Sigmoid colon (tissue), 7 donors: ENCODE results near the gene POLR1A. TPM values are rescaled to one million over a fixed set of nuclear protein-coding genes. Genes with fewer than 3 reads are reported as not detected.

Experiments
- DNase-seq: peaks from one replicate; pipeline ENCODE4 v3.0.0-alpha.2; 2019
- H3K27ac ChIP-seq, 4 donors: fragments of 200-600 bp; sonication (generic); one replicate each; pipeline ENCODE4 v1.5.1; 2016 to 2019; ENCODE audit warnings: mild to moderate bottlenecking in 1 of 4
- H3K27me3 ChIP-seq, 3 donors: fragments of 200-600 bp; sonication (generic); one replicate each; pipeline ENCODE4 v1.5.1; 2019; ENCODE audit warnings: mild to moderate bottlenecking in 1 of 3
- H3K36me3 ChIP-seq, 4 donors: fragments of 200-600 bp; sonication (generic); one replicate each; pipeline ENCODE4 v1.5.1; 2016 to 2019
- H3K4me1 ChIP-seq, 4 donors: fragments of 200-600 bp; sonication (generic); one replicate each; pipeline ENCODE4 v1.5.1; 2017 to 2019
- H3K4me3 ChIP-seq, 4 donors: fragments of 200-600 bp; sonication (generic); one replicate each; pipeline ENCODE4 v1.5.1; 2017 to 2019; ENCODE audit warnings: mild to moderate bottlenecking in 2 of 4, moderate library complexity in 1 of 4
- H3K9me3 ChIP-seq, 4 donors: fragments of 200-600 bp in 3 of 4; sonication (generic) in 3 of 4; one replicate each; pipeline versions ENCODE4 v1.5.1 to v1.6.1; 2013 to 2019
- CTCF ChIP-seq, 4 experiments: fragments of 450-650 bp in 3 of 4; fragments of 200-600 bp in 1 of 4; IDR thresholded peaks; one replicate each; pipeline ENCODE4 v1.5.1; 2016 to 2019; ENCODE audit warnings: antibody characterized with exemption in 4 of 4, mild to moderate bottlenecking in 3 of 4, moderate library complexity in 2 of 4
- EP300 ChIP-seq, 4 donors: sonication (generic); formaldehyde crosslinking; IDR thresholded peaks; one replicate each; pipeline ENCODE4 v1.6.1; 2017; ENCODE audit warnings: antibody characterized with exemption in 4 of 4
- POLR2A ChIP-seq, 2 donors: fragments of 450-650 bp; IDR thresholded peaks; one replicate each; pipeline ENCODE4 v1.6.1; 2016; ENCODE audit warnings: antibody characterized with exemption in 2 of 2, mild to moderate bottlenecking in 2 of 2, moderate library complexity in 2 of 2
- POLR2AphosphoS5 ChIP-seq, 4 donors: sonication (generic); formaldehyde crosslinking; IDR thresholded peaks; one replicate each; pipeline ENCODE4 v1.6.1; 2017; ENCODE audit warnings: antibody characterized with exemption in 4 of 4
- WGBS, 2 donors: extraction: QIAGEN DNeasy Blood & Tissue Kit; methylation state at CpG; one replicate each; pipeline ENCODE4 v1.1.7; 2013; 5-methylcytosine and 5-hydroxymethylcytosine counted together
- intact Hi-C: fragments of 100-400 bp; cut with DNase I; formaldehyde crosslinking; loops from one replicate; pipeline ENCODE4 v1.15.1; 2023
- polyA plus RNA-seq, 3 donors: library from polyadenylated mRNA; stranded (reverse); fragments of 200-250 nt; gene quantifications; one replicate each; pipeline ENCODE4 v1.2.3, GENCODE V29; 2013
- total RNA-seq, 4 donors: library from RNA; depleted of rRNA; stranded (reverse); fragments of >200 nt; gene quantifications; one replicate each; pipeline ENCODE4 v1.1.0, GENCODE V29; 2016
- donor health status: healthy with polysubstance abuse.
- donor health status: Bipolar disorder and iron deficiency.
- donor health status: healthy.

The POLR1A gene
- total and polyA plus RNA-seq, 7 donors = 1.2 to 17.9 (median 10.1) TPM

DNA sequence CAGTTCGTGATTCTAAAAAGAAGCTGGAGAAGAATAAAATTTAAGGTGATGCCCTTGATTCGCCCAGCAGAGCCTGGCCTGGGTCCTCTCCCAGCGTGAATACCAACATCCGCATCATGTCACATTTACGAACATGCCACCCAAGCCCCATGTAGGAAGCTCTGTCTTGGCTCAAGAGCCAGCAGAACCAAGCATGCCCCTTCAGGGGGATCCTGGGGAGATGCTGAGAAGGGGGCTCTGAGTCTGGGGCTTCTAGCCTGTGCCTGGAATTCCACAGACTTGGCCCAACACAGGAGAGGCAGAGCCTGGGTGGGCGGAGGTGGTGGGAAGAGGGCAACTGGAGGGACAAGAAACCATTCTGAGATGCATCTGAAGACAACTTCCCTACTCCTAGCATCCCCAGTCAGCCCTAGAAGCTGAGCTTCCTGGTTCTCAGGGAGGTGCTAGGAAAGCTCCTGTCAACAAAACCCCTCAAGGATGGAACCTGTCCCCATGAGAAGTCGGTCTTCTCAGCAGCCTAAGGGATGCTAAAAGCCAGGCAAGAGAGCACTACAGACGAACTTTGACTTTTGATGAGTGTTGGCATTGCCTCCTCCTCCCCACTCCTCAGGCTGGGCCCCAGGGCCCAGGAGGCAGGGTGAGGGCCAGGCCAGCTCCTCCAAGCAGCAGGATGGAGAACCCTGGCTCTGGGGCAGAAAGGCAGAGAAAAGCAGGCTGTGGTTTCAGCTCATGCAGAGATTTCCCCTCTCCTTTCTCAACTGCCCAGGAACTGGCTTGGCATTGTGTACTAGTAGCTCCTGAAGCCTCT, 57.9 kb downstream of the POLR1A start:
- H3K4me3 ChIP-seq = no peak overlapping the region
- peak; percentile 48 for DNase-seq
- peaks cover 0 to 6% (median 2%) of the 10 kb centered on the region in 4 donors for H3K4me1 ChIP-seq
- 94 to 95% methylated on average over 8 of the region's 8 CpGs for WGBS, 2 donors
- peaks cover 23 to 100% (median 66%) of the 10 kb centered on the region in 4 donors for H3K36me3 ChIP-seq
- no peak overlapping the region for H3K27ac ChIP-seq
- no peak for TF ChIP-seq CTCF (IDR thresholded peaks at IDR 0.05)
- no peak for TF ChIP-seq POLR2A (IDR thresholded peaks at IDR 0.05)
- no peak for TF ChIP-seq POLR2AphosphoS5 (IDR thresholded peaks at IDR 0.05)
- no peak for TF ChIP-seq EP300 (IDR thresholded peaks at IDR 0.05)
- intact Hi-C loops = no loop called here
- H3K27me3 ChIP-seq = no peaks in the 10 kb centered on the region
- no peaks in the 10 kb centered on the region for H3K9me3 ChIP-seq

GRCh38 chr2:86045541-86045940, 60.1 kb downstream of the POLR1A start:
- Histone ChIP-seq H3K4me3 (no peak overlapping the region), H3K36me3 (peaks cover 30 to 98% (median 65%) of the 10 kb centered on the region in 4 donors), H3K9me3 (no peaks in the 10 kb centered on the region), H3K27me3 (no peaks in the 10 kb centered on the region), H3K4me1 (peaks cover 0 to 6% (median 2%) of the 10 kb centered on the region in 4 donors), H3K27ac (no peak overlapping the region)
- TF ChIP-seq POLR2A (IDR thresholded peaks at IDR 0.05) (no peak), POLR2AphosphoS5 (IDR thresholded peaks at IDR 0.05) (no peak), EP300 (IDR thresholded peaks at IDR 0.05) (no peak)
- WGBS, 2 donors = 81 to 92% methylated on average over 6 of the region's 6 CpGs
- intact Hi-C loops = no loop called here
- DNase-seq = no peak

DNA sequence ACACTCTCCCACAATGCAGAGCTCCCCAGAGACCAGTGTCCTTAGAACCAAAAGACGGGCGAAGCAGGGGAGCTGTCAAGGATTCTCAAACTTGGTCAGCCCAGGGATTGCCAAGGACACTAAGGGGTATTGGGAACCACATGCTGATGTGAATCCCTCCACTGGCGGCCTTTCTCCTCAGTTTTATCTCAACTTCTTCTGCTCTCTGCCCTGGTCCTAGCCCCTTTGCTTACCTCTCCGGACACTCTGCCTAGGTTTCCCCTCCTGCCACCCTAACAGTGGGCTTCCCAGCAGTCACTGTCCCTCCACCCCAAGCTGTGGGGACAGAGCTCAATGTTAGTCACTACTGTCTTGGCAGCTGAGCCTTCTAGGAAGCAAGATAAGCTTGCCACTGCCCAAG, 61.1 kb downstream of the POLR1A start:
- no peaks in the 10 kb centered on the region for H3K27me3 ChIP-seq
- peak; percentile 44 for DNase-seq
- TF ChIP-seq POLR2AphosphoS5 (IDR thresholded peaks at IDR 0.05) = no peak
- no peak for TF ChIP-seq EP300 (IDR thresholded peaks at IDR 0.05)
- no peak for TF ChIP-seq CTCF (IDR thresholded peaks at IDR 0.05)
- TF ChIP-seq POLR2A (IDR thresholded peaks at IDR 0.05) = no peak
- no peak overlapping the region for H3K4me3 ChIP-seq
- no peaks in the 10 kb centered on the region for H3K9me3 ChIP-seq
- peaks cover 0 to 6% (median 2%) of the 10 kb centered on the region in 4 donors for H3K4me1 ChIP-seq
- no peak overlapping the region for H3K27ac ChIP-seq
- peaks cover 30 to 98% (median 65%) of the 10 kb centered on the region in 4 donors for H3K36me3 ChIP-seq
- intact Hi-C loops = no loop called here
- 96 to 98% methylated on average over 4 of the region's 4 CpGs for WGBS, 2 donors

DNA sequence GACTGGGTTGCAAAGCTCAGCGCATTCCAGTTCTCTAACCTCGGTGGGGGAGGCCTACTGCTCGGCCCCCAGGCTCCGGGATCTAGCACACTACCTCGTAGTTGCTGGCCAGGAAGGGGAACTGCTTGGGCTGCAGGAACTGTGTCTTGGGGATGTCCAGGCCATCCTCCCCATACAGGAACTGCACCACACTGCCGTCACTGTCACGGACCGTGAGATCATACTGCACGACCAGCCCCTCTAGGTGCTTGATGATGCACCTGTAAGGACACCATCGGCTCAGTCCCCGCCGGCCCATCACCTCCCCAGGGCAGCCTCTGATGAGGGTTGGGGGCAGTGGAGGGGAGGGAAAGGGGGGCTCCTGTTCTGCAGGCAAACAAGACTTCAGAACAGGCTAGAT, 61.6 kb downstream of the POLR1A start:
- intact Hi-C loops = no loop called here
- peaks cover 30 to 98% (median 65%) of the 10 kb centered on the region in 4 donors for H3K36me3 ChIP-seq
- no peaks in the 10 kb centered on the region for H3K27me3 ChIP-seq
- peaks cover 0 to 4% (median 1%) of the 10 kb centered on the region in 4 donors for H3K4me1 ChIP-seq
- TF ChIP-seq POLR2A (IDR thresholded peaks at IDR 0.05) (no peak), CTCF (IDR thresholded peaks at IDR 0.05) (no peak), POLR2AphosphoS5 (IDR thresholded peaks at IDR 0.05) (no peak), EP300 (IDR thresholded peaks at IDR 0.05) (no peak)
- peak; percentile 60 for DNase-seq
- H3K27ac ChIP-seq = no peak overlapping the region
- H3K9me3 ChIP-seq = no peaks in the 10 kb centered on the region
- WGBS, 2 donors = 94% methylated on average over 12 of the region's 12 CpGs
- no peak overlapping the region for H3K4me3 ChIP-seq

GRCh38 chr2:86042256-86043168, 63.2 kb downstream of the POLR1A start:
- H3K36me3 ChIP-seq = peaks cover 30 to 97% (median 54%) of the 10 kb centered on the region in 4 donors
- intact Hi-C loops = no loop called here
- no peak overlapping the region for H3K27ac ChIP-seq
- peaks cover 0 to 13% (median 5%) of the 10 kb centered on the region in 4 donors for H3K4me1 ChIP-seq
- no peaks in the 10 kb centered on the region for H3K9me3 ChIP-seq
- TF ChIP-seq POLR2AphosphoS5 (IDR thresholded peaks at IDR 0.05) (no peak), CTCF (IDR thresholded peaks at IDR 0.05) (no peak), EP300 (IDR thresholded peaks at IDR 0.05) (no peak), POLR2A (IDR thresholded peaks at IDR 0.05) (no peak)
- H3K4me3 ChIP-seq = no peak overlapping the region
- 94 to 96% methylated on average over 12 of the region's 12 CpGs for WGBS, 2 donors
- no peaks in the 10 kb centered on the region for H3K27me3 ChIP-seq
- DNase-seq = peak; percentile 43
